Renal cortex interstitium (tissue), 11 donors: Measurements from ENCODE around the gene F7. TPM values are rescaled to one million over a fixed set of nuclear protein-coding genes. Genes with fewer than 3 reads are reported as not detected.

Source experiments
- DNase-seq, 11 donors: peaks; one replicate each; pipeline ENCODE4 v3.0.0-alpha.2; 2013; ENCODE audit warnings: low read depth in 9 of 11, low spot score in 4 of 11; ENCODE audit errors: extremely low read depth in 1 of 11
- polyA plus RNA-seq, 3 donors: library from polyadenylated mRNA; unstranded; fragments of 120-200 nt; gene quantifications; one replicate each; pipeline ENCODE4 v1.2.1, GENCODE V29; 2013; ENCODE audit not compliant: insufficient read length in 3 of 3

The F7 gene
- polyA plus RNA-seq, 3 donors, result 3.5 to 3.9 (median 3.5) TPM

GRCh38 chr13:113083402-113084061 lies 22.1 kb upstream of the F7 start:
- no peak for DNase-seq

GRCh38 chr13:113084094-113084942 lies 21.3 kb upstream of the F7 start:
- DNase-seq, result no peak

- DNase-seq, result no peak
These were observed 20.5 kb upstream of the F7 start for GRCh38 chr13:113084943-113085540.

- DNase-seq, result no peak
These were observed 19.4 kb upstream of the F7 start for GRCh38 chr13:113086031-113086750.

GRCh38 chr13:113086991-113087922 lies 18.3 kb upstream of the F7 start:
- DNase-seq, result no peak

- DNase-seq, result no peak
These were observed 17.5 kb upstream of the F7 start for GRCh38 chr13:113087923-113088690.

GRCh38 chr13:113088691-113089020 lies 16.9 kb upstream of the F7 start:
- DNase-seq, result no peak

- peak in 2 of 11 donors; percentile 30 to 41 for DNase-seq
These were observed 15.7 kb upstream of the F7 start for GRCh38 chr13:113089693-113090414.

GRCh38 chr13:113090415-113090770 lies 15.2 kb upstream of the F7 start:
- no peak for DNase-seq

GRCh38 chr13:113090806-113091205 lies 14.8 kb upstream of the F7 start:
- no peak for DNase-seq

GRCh38 chr13:113091211-113091771 lies 14.3 kb upstream of the F7 start:
- DNase-seq, result no peak

GRCh38 chr13:113091891-113092775 lies 13.5 kb upstream of the F7 start:
- no peak for DNase-seq

GRCh38 chr13:113092776-113093579 lies 12.6 kb upstream of the F7 start:
- no peak for DNase-seq

GRCh38 chr13:113093580-113094409 lies 11.8 kb upstream of the F7 start:
- DNase-seq, result no peak
